GM12864 (cell line): Measurements from ENCODE around the gene LNX2.

Source experiments
- DNase-seq: peaks from one replicate; pipeline ENCODE4 v3.0.0-alpha.2; 2011; ENCODE audit warnings: low read depth
- H3K4me3 ChIP-seq: 2 replicates; pipeline ENCODE4 v1.5.1; 2011; ENCODE audit warnings: mild to moderate bottlenecking, low read depth, low read length, control low read depth
- CTCF ChIP-seq: IDR thresholded peaks from 2 replicates; pipeline ENCODE4 v1.5.1; 2011; ENCODE audit warnings: low read depth, mild to moderate bottlenecking, moderate library complexity, low read length, control low read depth, inconsistent platforms; ENCODE audit errors: missing control alignments

LNX2 gene

GRCh38 chr13:27638001-27638400, 17.7 kb upstream of the LNX2 start:
- TF ChIP-seq CTCF = no peak
- DNase-seq = no peak
- H3K4me3 ChIP-seq = no peak overlapping the region

GRCh38 chr13:27637289-27637626, 16.9 kb upstream of the LNX2 start:
- no peak for TF ChIP-seq CTCF
- no peak overlapping the region for H3K4me3 ChIP-seq
- no peak for DNase-seq

GRCh38 chr13:27636589-27637288, 16.4 kb upstream of the LNX2 start:
- DNase-seq = no peak
- no peak overlapping the region for H3K4me3 ChIP-seq
- no peak for TF ChIP-seq CTCF

- H3K4me3 ChIP-seq = no peak overlapping the region
- DNase-seq = no peak
- no peak for TF ChIP-seq CTCF
These were observed 14.9 kb upstream of the LNX2 start for GRCh38 chr13:27635266-27635665.

- TF ChIP-seq CTCF = no peak
- DNase-seq = no peak
- H3K4me3 ChIP-seq = no peak overlapping the region
These were observed 14.5 kb upstream of the LNX2 start for GRCh38 chr13:27634791-27635190.

- H3K4me3 ChIP-seq = no peak overlapping the region
- TF ChIP-seq CTCF = no peak
- no peak for DNase-seq
These were observed 13.9 kb upstream of the LNX2 start for GRCh38 chr13:27634231-27634630.

- no peak for DNase-seq
- no peak overlapping the region for H3K4me3 ChIP-seq
- TF ChIP-seq CTCF = no peak
These were observed 12.3 kb upstream of the LNX2 start for GRCh38 chr13:27632648-27633047.
